HepG2 (cell line): ENCODE results near the gene FAM131A. TPM values are rescaled to one million over a fixed set of nuclear protein-coding genes. Genes with fewer than 3 reads are reported as not detected.

Source experiments
- ASH2L ChIP-seq: fragments of 300-600, 200-600 bp; sonication (generic); IDR thresholded peaks from 2 replicates; pipeline ENCODE4 v1.7.0; 2017; ENCODE audit warnings: low read depth, mild to moderate bottlenecking, moderate library complexity, mixed read lengths, low read length; ENCODE audit not compliant: insufficient read length
- CAMTA2 ChIP-seq: sonication (generic); formaldehyde crosslinking; IDR thresholded peaks from 2 replicates; pipeline ENCODE4 v1.4.0; 2020; ENCODE audit warnings: mild to moderate bottlenecking, missing genetic modification reagents, borderline replicate concordance
- CC2D1A ChIP-seq: sonication (generic); formaldehyde crosslinking; IDR thresholded peaks from 2 replicates; pipeline ENCODE4 v1.8.1; 2023; ENCODE audit warnings: mild to moderate bottlenecking, missing genetic modification reagents
- ELF3 ChIP-seq: IDR thresholded peaks from 2 replicates; pipeline ENCODE4 v1.6.1; 2016; ENCODE audit warnings: missing genetic modification reagents, missing compliant biosample characterization
- HNF4A ChIP-seq: sonication (generic); formaldehyde crosslinking; IDR thresholded peaks from 2 replicates; pipeline ENCODE4 v1.4.0; 2020; ENCODE audit warnings: missing genetic modification reagents
- IRX3 ChIP-seq: sonication (generic); formaldehyde crosslinking; IDR thresholded peaks from 2 replicates; pipeline ENCODE4 v1.8.1; 2023; ENCODE audit warnings: mild to moderate bottlenecking, low read depth, missing genetic modification reagents, borderline replicate concordance
- MZF1 ChIP-seq: sonication (generic); formaldehyde crosslinking; IDR thresholded peaks from 2 replicates; pipeline ENCODE4 v1.8.1; 2023; ENCODE audit warnings: mild to moderate bottlenecking, missing genetic modification reagents, borderline replicate concordance
- NAIF1 ChIP-seq: sonication (generic); formaldehyde crosslinking; IDR thresholded peaks from 2 replicates; pipeline ENCODE4 v1.5.0; 2020; ENCODE audit warnings: mild to moderate bottlenecking, missing genetic modification reagents, borderline replicate concordance
- PAX8 ChIP-seq: sonication (generic); formaldehyde crosslinking; IDR thresholded peaks from 2 replicates; pipeline ENCODE4 v1.8.0; 2022; ENCODE audit warnings: mild to moderate bottlenecking, missing genetic modification reagents, borderline replicate concordance
- PHF5A ChIP-seq: IDR thresholded peaks from one replicate; pipeline ENCODE4 v1.6.1; 2018; ENCODE audit warnings: low read depth, missing genetic modification reagents; ENCODE audit not compliant: unreplicated experiment
- SOX13 ChIP-seq, 3 experiments: fragments of 450-650 bp in 1 of 3; sonication (generic) in 1 of 3; formaldehyde crosslinking in 1 of 3; IDR thresholded peaks in 2 of 3; conservative IDR thresholded peaks in 1 of 3; 2 replicates each; pipeline versions ENCODE4 v1.5.0 to v1.6.1; 2016 to 2020; ENCODE audit warnings: antibody characterized with exemption in 1 of 3, mild to moderate bottlenecking in 1 of 3, missing compliant biosample characterization in 1 of 3, missing genetic modification reagents in 1 of 3, moderate library complexity in 1 of 3
- TAF15 ChIP-seq: fragments of 200-400 bp; formaldehyde crosslinking; IDR thresholded peaks from one replicate; pipeline ENCODE4 v1.6.1; 2018; ENCODE audit warnings: mild to moderate bottlenecking, low read depth, low read length; ENCODE audit not compliant: poor library complexity, severe bottlenecking
- TCF12 ChIP-seq, 2 experiments: fragments of 450-650 bp in 1 of 2; sonication (generic) in 1 of 2; formaldehyde crosslinking in 1 of 2; IDR thresholded peaks; 2 replicates each; pipeline versions ENCODE4 v1.6.1 to v1.8.0; 2017 to 2022; ENCODE audit warnings: antibody characterized with exemption in 1 of 2, mild to moderate bottlenecking in 1 of 2, missing genetic modification reagents in 1 of 2, moderate library complexity in 1 of 2
- TOE1 ChIP-seq: sonication (generic); formaldehyde crosslinking; IDR thresholded peaks from 2 replicates; pipeline ENCODE4 v1.4.0; 2020; ENCODE audit warnings: mild to moderate bottlenecking, missing genetic modification reagents
- ZMYM4 ChIP-seq: sonication (generic); formaldehyde crosslinking; IDR thresholded peaks from 2 replicates; pipeline ENCODE4 v1.8.1; 2023; ENCODE audit warnings: mild to moderate bottlenecking, missing genetic modification reagents
- ZNF34 ChIP-seq: sonication (generic); formaldehyde crosslinking; IDR thresholded peaks from 2 replicates; pipeline ENCODE4 v1.4.0; 2020; ENCODE audit warnings: mild to moderate bottlenecking, missing genetic modification reagents, borderline replicate concordance
- ZNF441 ChIP-seq: sonication (generic); formaldehyde crosslinking; IDR thresholded peaks from 2 replicates; pipeline ENCODE4 v1.7.0; 2021; ENCODE audit warnings: missing genetic modification reagents, borderline replicate concordance
- ZNF546 ChIP-seq: sonication (generic); formaldehyde crosslinking; conservative IDR thresholded peaks from 2 replicates; pipeline ENCODE4 v1.8.1; 2023; ENCODE audit warnings: mild to moderate bottlenecking, missing genetic modification reagents
- ZNF7 ChIP-seq: IDR thresholded peaks from 2 replicates; pipeline ENCODE4 v1.6.1; 2016; ENCODE audit warnings: missing biosample characterization, missing genetic modification reagents
- ZNF746 ChIP-seq: sonication (generic); formaldehyde crosslinking; IDR thresholded peaks from 2 replicates; pipeline ENCODE4 v1.8.0; 2022; ENCODE audit warnings: mild to moderate bottlenecking, missing genetic modification reagents
- ZNF747 ChIP-seq: sonication (generic); formaldehyde crosslinking; IDR thresholded peaks from 2 replicates; pipeline ENCODE4 v1.8.1; 2023; ENCODE audit warnings: missing genetic modification reagents, mild to moderate bottlenecking, borderline replicate concordance
- ZNF772 ChIP-seq: sonication (generic); formaldehyde crosslinking; IDR thresholded peaks from 2 replicates; pipeline ENCODE4 v1.5.0; 2020; ENCODE audit warnings: mild to moderate bottlenecking, missing genetic modification reagents
- ZNF883 ChIP-seq: sonication (generic); formaldehyde crosslinking; IDR thresholded peaks from 2 replicates; pipeline ENCODE4 v1.5.1; 2020; ENCODE audit warnings: mild to moderate bottlenecking, missing genetic modification reagents; ENCODE audit errors: not compliant biosample characterization
- ZSCAN20 ChIP-seq: sonication (generic); formaldehyde crosslinking; IDR thresholded peaks from 2 replicates; pipeline ENCODE4 v1.4.0; 2020; ENCODE audit warnings: missing genetic modification reagents, mild to moderate bottlenecking, borderline replicate concordance
- polyA plus RNA-seq, 8 experiments: library from polyadenylated mRNA; depleted of rRNA in 3 of 8; stranded (reverse) in 7 of 8; unstranded in 1 of 8; fragments of >200 nt; fragmentation: Illumina TruSeq in 4 of 8; extraction: Trizol in 4 of 8; gene quantifications; 2 replicates each; pipeline versions ENCODE4 v1.2.1 to v1.2.3, GENCODE V29; 2011 to 2016; ENCODE audit warnings: low read depth in 4 of 8, missing spikeins in 1 of 8, mixed read lengths in 1 of 8; ENCODE audit not compliant: insufficient read depth in 1 of 8
- total RNA-seq, 5 experiments: library from RNA; depleted of rRNA; stranded (reverse); fragments of >200 nt; fragmentation: Illumina TruSeq; extraction: Trizol; gene quantifications; 2 replicates each; pipeline ENCODE4 v1.2.3, GENCODE V29; 2016; ENCODE audit warnings: low read depth in 1 of 5
- TF ChIP-seq, protein P1 (sequence below): sonication (generic); formaldehyde crosslinking; conservative IDR thresholded peaks from 2 replicates; pipeline ENCODE4 v1.8.1; 2023; ENCODE audit warnings: missing genetic modification reagents

The FAM131A gene
- total and polyA plus RNA-seq, 2 of the 13 experiments (the other 11 are each of a cell fraction or from before 2014, with no cell fraction given), result 9.2 to 9.3 TPM

DNA sequence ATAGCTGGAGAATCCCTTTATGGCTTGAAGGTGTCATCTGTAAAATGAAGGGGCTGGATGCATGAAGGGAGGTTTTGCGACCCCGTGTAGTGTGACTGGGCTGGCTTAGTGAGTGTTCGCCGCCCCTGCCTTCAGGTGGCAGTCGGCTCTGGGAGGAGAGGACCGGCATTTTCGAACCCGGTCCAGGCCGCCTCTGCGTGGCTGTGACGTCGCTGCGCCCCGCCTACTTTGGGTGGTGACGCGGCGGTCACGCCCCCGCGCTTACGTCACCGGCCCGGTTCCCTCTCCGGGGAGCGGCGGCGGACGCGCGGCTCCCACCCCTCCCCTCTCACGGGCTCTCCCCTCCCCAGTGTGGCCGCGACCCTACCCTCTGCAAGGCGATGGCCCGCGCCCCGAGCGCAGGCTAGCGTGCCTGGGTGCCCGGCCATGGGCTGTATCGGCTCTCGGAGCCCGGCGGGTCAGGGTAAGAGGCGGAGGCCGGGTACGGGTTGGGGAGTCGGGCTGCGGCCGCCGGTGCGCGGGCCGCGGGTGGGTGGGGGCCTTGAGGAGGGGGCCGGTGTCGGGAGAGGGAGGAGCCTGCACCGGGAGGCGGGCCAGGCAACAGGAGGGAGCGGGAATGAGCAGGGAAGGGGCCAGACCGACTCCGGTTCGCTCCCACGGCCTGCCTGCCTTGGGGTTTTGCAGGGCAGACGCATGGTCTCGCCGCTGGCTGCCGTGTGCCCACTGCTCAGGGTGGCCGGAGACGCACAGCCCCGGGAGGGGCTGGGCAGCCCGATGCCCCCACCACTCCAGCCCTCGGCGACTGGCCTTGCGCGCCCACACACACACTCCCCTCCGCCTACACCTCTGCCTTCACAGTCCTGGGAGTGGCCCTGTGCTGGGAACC lies 1.5 kb upstream of the FAM131A start (continued):
- TF ChIP-seq ZNF747 (CRISPR knock-in tag) (0 out of 2 replicates have a peak, but pooled peaks have one; percentile 63), ZNF746 (0 out of 2 replicates have a peak, but pooled peaks have one; percentile 14), PAX8 (CRISPR knock-in tag) (no peak), SOX13 (IDR thresholded peaks at IDR 0.05) (no peak), SOX13 (CRISPR knock-in tag; conservative IDR thresholded peaks at IDR 0.05 in 1 of 2, IDR thresholded peaks at IDR 0.05 in 1 of 2) (no peak), PHF5A (CRISPR knock-in tag) (peak; percentile 76), ASH2L (peak; percentile 50), ZNF441 (CRISPR knock-in tag) (peak; percentile 70; the same call in 1 of the 2 replicates), ZMYM4 (CRISPR knock-in tag) (no peak; the same call in 1 of the 2 replicates), ZNF7 (CRISPR knock-in tag) (no peak), IRX3 (peak; percentile 59), ZNF34 (CRISPR knock-in tag) (0 out of 2 replicates have a peak, but pooled peaks have one; percentile 43), ZNF772 (CRISPR knock-in tag) (peak; percentile 73; the same call in 1 of the 2 replicates), TCF12 (IDR thresholded peaks at IDR 0.05) (no peak), TCF12 (CRISPR knock-in tag; IDR thresholded peaks at IDR 0.05) (no peak), ZNF546 (CRISPR knock-in tag) (0 out of 2 replicates have a peak, but pooled peaks have one; percentile 61), ELF3 (no peak), TAF15 (peak; percentile 57), ZSCAN20 (CRISPR knock-in tag) (no peak), ZNF883 (CRISPR knock-in tag) (peak; percentile 58), CC2D1A (CRISPR knock-in tag) (no peak), TOE1 (no peak), NAIF1 (CRISPR knock-in tag) (no peak), HNF4A (no peak), MZF1 (CRISPR knock-in tag) (no peak), CAMTA2 (peak; percentile 40; the same call in 1 of the 2 replicates)
- TF ChIP-seq, protein P1, sequence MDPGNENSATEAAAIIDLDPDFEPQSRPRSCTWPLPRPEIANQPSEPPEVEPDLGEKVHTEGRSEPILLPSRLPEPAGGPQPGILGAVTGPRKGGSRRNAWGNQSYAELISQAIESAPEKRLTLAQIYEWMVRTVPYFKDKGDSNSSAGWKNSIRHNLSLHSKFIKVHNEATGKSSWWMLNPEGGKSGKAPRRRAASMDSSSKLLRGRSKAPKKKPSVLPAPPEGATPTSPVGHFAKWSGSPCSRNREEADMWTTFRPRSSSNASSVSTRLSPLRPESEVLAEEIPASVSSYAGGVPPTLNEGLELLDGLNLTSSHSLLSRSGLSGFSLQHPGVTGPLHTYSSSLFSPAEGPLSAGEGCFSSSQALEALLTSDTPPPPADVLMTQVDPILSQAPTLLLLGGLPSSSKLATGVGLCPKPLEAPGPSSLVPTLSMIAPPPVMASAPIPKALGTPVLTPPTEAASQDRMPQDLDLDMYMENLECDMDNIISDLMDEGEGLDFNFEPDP (CRISPR knock-in tag), result no peak
